Measurements from ENCODE around the gene COL18A1. TPM values are rescaled to one million over a fixed set of nuclear protein-coding genes. Genes with fewer than 3 reads are reported as not detected.
A peak's percentile ranks its signal among the peaks of the same experiment; 100 is the strongest.

COL18A1 gene
- total and polyA plus RNA-seq, 8 donors = 38.7 to 301 (median 77.8) TPM

- Histone ChIP-seq H3K27ac (peak overlapping the region in 2 of 4 donors; percentile 33 to 55), H3K36me3 (peaks cover 0 to 19% (median 0%) of the 10 kb centered on the region in 3 donors), H3K27me3 (no peaks in the 10 kb centered on the region), H3K9me3 (no peaks in the 10 kb centered on the region), H3K4me3 (no peak overlapping the region), H3K4me1 (no peaks in the 10 kb centered on the region)
- 67 to 80% methylated on average over 31 of the region's 31 CpGs for WGBS, 2 donors
- ATAC-seq = no peak
- TF ChIP-seq CTCF (IDR thresholded peaks at IDR 0.05) = no peak
- DNase-seq = peak in 2 of 6 donors; percentile 17 to 58
- FAIRE-seq = no peak
- intact Hi-C loops (cut with DNase I) = loop anchor here in 1 of 3 donors (10.0 kb wide), 1 partner anchor 346 kb away; no protein-coding TSS in a partner anchor
Measured at GRCh38 chr21:45478816-45479669, 74.1 kb downstream of the COL18A1 start.

GRCh38 chr21:45479691-45480675 is 75.0 kb downstream of the COL18A1 start:
- no peak for TF ChIP-seq CTCF (IDR thresholded peaks at IDR 0.05)
- H3K27me3 ChIP-seq = no peaks in the 10 kb centered on the region
- FAIRE-seq (no peak), ATAC-seq (no peak), DNase-seq (peak in 2 of 6 donors; percentile 17 to 74)
- no peak overlapping the region for H3K4me3 ChIP-seq
- WGBS, 2 donors = 74 to 87% methylated on average over 37 of the region's 37 CpGs
- H3K4me1 ChIP-seq = no peaks in the 10 kb centered on the region
- intact Hi-C loops (cut with DNase I) = loop anchor here in 1 of 3 donors (10.0 kb wide), 1 partner anchor 345 kb away; no protein-coding TSS in a partner anchor
- H3K36me3 ChIP-seq = peaks cover 0 to 13% (median 0%) of the 10 kb centered on the region in 3 donors
- no peaks in the 10 kb centered on the region for H3K9me3 ChIP-seq
- no peak overlapping the region for H3K27ac ChIP-seq

GRCh38 chr21:45480701-45481500 is 75.9 kb downstream of the COL18A1 start:
- 75 to 88% methylated on average over 34 to 35 of the region's 35 CpGs for WGBS, 2 donors
- Histone ChIP-seq H3K36me3 (peaks cover 0 to 3% (median 0%) of the 10 kb centered on the region in 3 donors), H3K27ac (no peak overlapping the region), H3K27me3 (no peaks in the 10 kb centered on the region), H3K9me3 (no peaks in the 10 kb centered on the region), H3K4me3 (no peak overlapping the region), H3K4me1 (no peaks in the 10 kb centered on the region)
- TF ChIP-seq CTCF (IDR thresholded peaks at IDR 0.05) = no peak
- FAIRE-seq = no peak
- peak in 2 of 6 donors; percentile 24 to 62 for DNase-seq
- no peak for ATAC-seq
- intact Hi-C loops (cut with DNase I) = no loop called here

- no peak for TF ChIP-seq CTCF (IDR thresholded peaks at IDR 0.05)
- Histone ChIP-seq H3K4me1 (no peaks in the 10 kb centered on the region), H3K9me3 (no peaks in the 10 kb centered on the region), H3K36me3 (no peaks in the 10 kb centered on the region), H3K27ac (no peak overlapping the region), H3K27me3 (no peaks in the 10 kb centered on the region), H3K4me3 (no peak overlapping the region)
- DNase-seq (peak in 2 of 6 donors; percentile 9 to 55), FAIRE-seq (no peak), ATAC-seq (no peak)
- intact Hi-C loops (cut with DNase I) = no loop called here
- WGBS, 2 donors = 69 to 89% methylated on average over 16 of the region's 16 CpGs
Measured at GRCh38 chr21:45481566-45481965, 76.6 kb downstream of the COL18A1 start.
